K562 (cell line): Measurements from ENCODE around the gene BCO1. TPM values are rescaled to one million over a fixed set of nuclear protein-coding genes. Genes with fewer than 3 reads are reported as not detected.

Experiments
- FOXM1 ChIP-seq, 2 experiments: fragments of 450-650 bp in 1 of 2; sonication (generic) in 1 of 2; formaldehyde crosslinking in 1 of 2; IDR thresholded peaks; 2 replicates each; pipeline versions ENCODE4 v1.6.1 to v1.9.0; 2017 to 2022; ENCODE audit warnings: low read depth in 2 of 2, mild to moderate bottlenecking in 2 of 2, missing genetic modification reagents in 1 of 2, moderate library complexity in 1 of 2
- HDAC8 ChIP-seq: fragments of 450-650 bp; IDR thresholded peaks from 2 replicates; pipeline ENCODE4 v1.6.1; 2016; ENCODE audit warnings: mild to moderate bottlenecking, missing genetic modification characterization, moderate library complexity, missing compliant biosample characterization
- L3MBTL2 ChIP-seq: fragments of 450-650 bp; IDR thresholded peaks from 2 replicates; pipeline ENCODE4 v1.6.1; 2016; ENCODE audit warnings: mild to moderate bottlenecking, moderate library complexity
- MAX ChIP-seq: sonication (generic); formaldehyde crosslinking; IDR thresholded peaks from 2 replicates; pipeline ENCODE4 v1.9.0; 2022; ENCODE audit warnings: mild to moderate bottlenecking, missing genetic modification reagents
- MYNN ChIP-seq, 2 experiments: sonication (generic); formaldehyde crosslinking in 1 of 2; IDR thresholded peaks; 2 replicates each; pipeline versions ENCODE4 v1.5.0 to v1.6.1; 2016 to 2020; ENCODE audit warnings: antibody characterized with exemption in 1 of 2, missing genetic modification reagents in 1 of 2
- SETDB1 ChIP-seq: IDR thresholded peaks from one replicate; pipeline ENCODE4 v1.6.1; 2012; ENCODE audit warnings: low read length, control low read depth, inconsistent platforms
- SFPQ ChIP-seq: fragments of 200-400 bp; formaldehyde crosslinking; IDR thresholded peaks from 2 replicates; pipeline ENCODE4 v1.6.1; 2017; ENCODE audit warnings: mild to moderate bottlenecking, low read depth, low read length, moderate library complexity
- TSC22D4 ChIP-seq: fragments of 450-650 bp; IDR thresholded peaks from 2 replicates; pipeline ENCODE4 v1.6.1; 2016; ENCODE audit warnings: missing genetic modification characterization, missing biosample characterization, control low read depth
- ZNF696 ChIP-seq: fragments of 250-450 bp; sonication (Bioruptor Pico); conservative IDR thresholded peaks from 2 replicates; pipeline ENCODE4 v1.4.0; 2020; ENCODE audit warnings: mild to moderate bottlenecking, moderate library complexity
- polyA plus RNA-seq, 8 experiments: library from polyadenylated mRNA; depleted of rRNA in 4 of 8; stranded (reverse) in 5 of 8; unstranded in 3 of 8; fragments of >200 nt; fragmentation: Nextera tagmentation in 2 of 8; fragmentation: Illumina TruSeq in 1 of 8; extraction: Ambion mirVana in 2 of 8; extraction: Trizol in 1 of 8; gene quantifications; 2 replicates each; pipeline versions ENCODE4 v1.2.1 to v1.2.3, GENCODE V29; 2011 to 2014; ENCODE audit warnings: inconsistent platforms in 1 of 8, missing spikeins in 1 of 8
- total RNA-seq, 7 experiments: library from RNA; depleted of rRNA in 6 of 7; stranded (reverse); fragments of >200 nt in 6 of 7; fragmentation: Illumina TruSeq in 2 of 7; extraction: Trizol in 2 of 7; gene quantifications; 2 replicates each; pipeline versions ENCODE4 v1.2.1 to v1.2.3, GENCODE V29; 2011 to 2021; ENCODE audit warnings: low replicate concordance in 1 of 7
- TF ChIP-seq, protein P1 (sequence below): sonication (generic); formaldehyde crosslinking; IDR thresholded peaks from 2 replicates; pipeline ENCODE4 v1.8.0; 2023; ENCODE audit warnings: mild to moderate bottlenecking, missing genetic modification reagents
- TF ChIP-seq, protein P2 (sequence below), 2 experiments: IDR thresholded peaks; 2 replicates each; pipeline ENCODE4 v1.6.1; 2011; ENCODE audit warnings: borderline replicate concordance in 1 of 2, control low read depth in 1 of 2, low read depth in 1 of 2, low read length in 1 of 2, mild to moderate bottlenecking in 1 of 2, mixed read lengths in 1 of 2, moderate library complexity in 1 of 2; ENCODE audit not compliant: insufficient read depth in 1 of 2, insufficient read length in 1 of 2, poor library complexity in 1 of 2, severe bottlenecking in 1 of 2; ENCODE audit errors: extremely low read depth in 1 of 2

Gene BCO1
- total and polyA plus RNA-seq, 9 of the 15 experiments (the other 6 are each of a cell fraction or from before 2014, with no cell fraction given) = not detected

- TF ChIP-seq, protein P1, sequence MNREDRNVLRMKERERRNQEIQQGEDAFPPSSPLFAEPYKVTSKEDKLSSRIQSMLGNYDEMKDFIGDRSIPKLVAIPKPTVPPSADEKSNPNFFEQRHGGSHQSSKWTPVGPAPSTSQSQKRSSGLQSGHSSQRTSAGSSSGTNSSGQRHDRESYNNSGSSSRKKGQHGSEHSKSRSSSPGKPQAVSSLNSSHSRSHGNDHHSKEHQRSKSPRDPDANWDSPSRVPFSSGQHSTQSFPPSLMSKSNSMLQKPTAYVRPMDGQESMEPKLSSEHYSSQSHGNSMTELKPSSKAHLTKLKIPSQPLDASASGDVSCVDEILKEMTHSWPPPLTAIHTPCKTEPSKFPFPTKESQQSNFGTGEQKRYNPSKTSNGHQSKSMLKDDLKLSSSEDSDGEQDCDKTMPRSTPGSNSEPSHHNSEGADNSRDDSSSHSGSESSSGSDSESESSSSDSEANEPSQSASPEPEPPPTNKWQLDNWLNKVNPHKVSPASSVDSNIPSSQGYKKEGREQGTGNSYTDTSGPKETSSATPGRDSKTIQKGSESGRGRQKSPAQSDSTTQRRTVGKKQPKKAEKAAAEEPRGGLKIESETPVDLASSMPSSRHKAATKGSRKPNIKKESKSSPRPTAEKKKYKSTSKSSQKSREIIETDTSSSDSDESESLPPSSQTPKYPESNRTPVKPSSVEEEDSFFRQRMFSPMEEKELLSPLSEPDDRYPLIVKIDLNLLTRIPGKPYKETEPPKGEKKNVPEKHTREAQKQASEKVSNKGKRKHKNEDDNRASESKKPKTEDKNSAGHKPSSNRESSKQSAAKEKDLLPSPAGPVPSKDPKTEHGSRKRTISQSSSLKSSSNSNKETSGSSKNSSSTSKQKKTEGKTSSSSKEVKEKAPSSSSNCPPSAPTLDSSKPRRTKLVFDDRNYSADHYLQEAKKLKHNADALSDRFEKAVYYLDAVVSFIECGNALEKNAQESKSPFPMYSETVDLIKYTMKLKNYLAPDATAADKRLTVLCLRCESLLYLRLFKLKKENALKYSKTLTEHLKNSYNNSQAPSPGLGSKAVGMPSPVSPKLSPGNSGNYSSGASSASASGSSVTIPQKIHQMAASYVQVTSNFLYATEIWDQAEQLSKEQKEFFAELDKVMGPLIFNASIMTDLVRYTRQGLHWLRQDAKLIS = no peak
- TF ChIP-seq SFPQ (no peak), MYNN (IDR thresholded peaks at IDR 0.05) (no peak), MYNN (CRISPR knock-in tag; IDR thresholded peaks at IDR 0.05) (no peak), MAX (no peak), FOXM1 (IDR thresholded peaks at IDR 0.05; ENCODE audit: low read depth) (no peak), FOXM1 (CRISPR knock-in tag; IDR thresholded peaks at IDR 0.05; ENCODE audit: low read depth) (no peak), TSC22D4 (tag) (no peak), HDAC8 (0 out of 2 replicates have a peak, but pooled peaks have one; percentile 47), SETDB1 (no peak), L3MBTL2 (peak; percentile 93), ZNF696 (CRISPR knock-in tag) (no peak)
- TF ChIP-seq, protein P2, sequence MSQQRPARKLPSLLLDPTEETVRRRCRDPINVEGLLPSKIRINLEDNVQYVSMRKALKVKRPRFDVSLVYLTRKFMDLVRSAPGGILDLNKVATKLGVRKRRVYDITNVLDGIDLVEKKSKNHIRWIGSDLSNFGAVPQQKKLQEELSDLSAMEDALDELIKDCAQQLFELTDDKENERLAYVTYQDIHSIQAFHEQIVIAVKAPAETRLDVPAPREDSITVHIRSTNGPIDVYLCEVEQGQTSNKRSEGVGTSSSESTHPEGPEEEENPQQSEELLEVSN (IDR thresholded peaks at IDR 0.05; ENCODE audit: borderline replicate concordance in 1 of 2, extremely low read depth in 1 of 2, insufficient read depth in 1 of 2, insufficient read length in 1 of 2, low read depth in 1 of 2, low read length in 1 of 2, poor library complexity in 1 of 2, severe bottlenecking in 1 of 2) = peak in 1 of 2 experiments; percentile 19
Observed at GRCh38 chr16:81232740-81233367, 5.6 kb upstream of the BCO1 start (continued).
